ENCODE measurements around the gene TXNL1.

DNA sequence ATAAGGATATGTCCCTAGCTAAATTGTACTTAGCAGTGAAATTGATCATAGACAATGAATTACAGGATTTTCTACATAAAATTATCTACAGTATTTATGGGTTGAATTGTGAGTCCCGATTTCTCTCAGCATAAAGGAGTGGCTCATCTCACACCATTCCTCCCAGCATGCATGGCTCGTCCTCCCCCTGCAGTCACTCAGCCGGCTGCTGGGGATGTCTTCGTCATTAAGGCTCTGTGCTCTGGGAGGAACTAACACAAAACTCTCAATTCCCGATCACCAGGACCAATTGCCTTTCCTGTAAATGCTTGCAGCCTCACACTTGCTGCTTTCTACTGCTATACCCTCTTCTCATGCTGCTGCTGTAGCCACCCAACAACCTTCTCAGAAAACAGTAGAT lies 75.9 kb downstream of the TXNL1 start:
- TF ChIP-seq, protein P1, sequence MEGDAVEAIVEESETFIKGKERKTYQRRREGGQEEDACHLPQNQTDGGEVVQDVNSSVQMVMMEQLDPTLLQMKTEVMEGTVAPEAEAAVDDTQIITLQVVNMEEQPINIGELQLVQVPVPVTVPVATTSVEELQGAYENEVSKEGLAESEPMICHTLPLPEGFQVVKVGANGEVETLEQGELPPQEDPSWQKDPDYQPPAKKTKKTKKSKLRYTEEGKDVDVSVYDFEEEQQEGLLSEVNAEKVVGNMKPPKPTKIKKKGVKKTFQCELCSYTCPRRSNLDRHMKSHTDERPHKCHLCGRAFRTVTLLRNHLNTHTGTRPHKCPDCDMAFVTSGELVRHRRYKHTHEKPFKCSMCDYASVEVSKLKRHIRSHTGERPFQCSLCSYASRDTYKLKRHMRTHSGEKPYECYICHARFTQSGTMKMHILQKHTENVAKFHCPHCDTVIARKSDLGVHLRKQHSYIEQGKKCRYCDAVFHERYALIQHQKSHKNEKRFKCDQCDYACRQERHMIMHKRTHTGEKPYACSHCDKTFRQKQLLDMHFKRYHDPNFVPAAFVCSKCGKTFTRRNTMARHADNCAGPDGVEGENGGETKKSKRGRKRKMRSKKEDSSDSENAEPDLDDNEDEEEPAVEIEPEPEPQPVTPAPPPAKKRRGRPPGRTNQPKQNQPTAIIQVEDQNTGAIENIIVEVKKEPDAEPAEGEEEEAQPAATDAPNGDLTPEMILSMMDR (IDR thresholded peaks at IDR 0.05) = no peak
- no peak for TF ChIP-seq POLR2A (IDR thresholded peaks at IDR 0.05)

Data from uterus (tissue), 2 donors.